ENCODE measurements around the gene TLR9. TPM values are rescaled to one million over a fixed set of nuclear protein-coding genes. Genes with fewer than 3 reads are reported as not detected.

Gene TLR9
- total RNA-seq, 1 experiment from 2014 or later = not detected

DNA sequence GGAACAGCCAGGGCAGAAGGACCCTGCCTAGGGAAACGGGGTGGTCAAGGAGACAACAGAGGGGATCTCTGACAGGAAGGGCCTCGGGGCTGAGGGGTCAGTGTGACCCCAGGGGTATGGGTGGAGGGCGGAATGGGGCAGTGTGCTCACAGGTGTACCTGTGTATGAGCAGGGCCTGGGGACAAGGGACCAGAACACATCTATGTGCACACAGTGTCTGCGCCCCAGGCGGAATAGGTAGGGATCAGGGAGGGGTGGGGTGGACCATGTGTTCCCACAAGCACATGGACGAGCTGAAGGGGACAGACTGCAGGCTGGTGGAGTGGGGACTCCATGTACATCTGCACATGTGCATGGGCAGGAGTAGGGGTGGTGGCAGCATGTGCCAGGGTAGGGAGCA is 5.0 kb upstream of the TLR9 start:
- H3K23me2 ChIP-seq (ENCODE audit: insufficient read length, low read depth, low read length, poor library complexity, severe bottlenecking) = no peaks in the 10 kb centered on the region

More for the DNA sequence above, 5.0 kb upstream of the TLR9 start:
- Histone ChIP-seq H2BK5ac (ENCODE audit: insufficient read length, low read length) (no peak overlapping the region), H3K79me2 (ENCODE audit: insufficient read depth, low read length) (no peaks in the 10 kb centered on the region), H2BK20ac (ENCODE audit: low read depth, low read length, poor library complexity, severe bottlenecking) (no peak overlapping the region), H2BK15ac (ENCODE audit: low read depth, low read length) (no peak overlapping the region), H4K8ac (replicated peaks; ENCODE audit: insufficient read length, low read depth, low read length) (no peak overlapping the region), H3K9ac (ENCODE audit: extremely low read depth, insufficient read length, low read length) (no peak overlapping the region), H2AK5ac (ENCODE audit: insufficient read length, low read length) (no peak overlapping the region), H3K4me2 (ENCODE audit: insufficient read depth, insufficient read length, low read length) (no peak overlapping the region), H2AFZ (ENCODE audit: low read length) (no peak overlapping the region), H2BK120ac (ENCODE audit: low read depth, low read length, poor library complexity, severe bottlenecking) (no peak overlapping the region), H3K79me1 (ENCODE audit: insufficient read depth, low read depth, low read length, poor library complexity, severe bottlenecking) (no peaks in the 10 kb centered on the region), H3K4me1 (ENCODE audit: insufficient read depth, low read length) (no peaks in the 10 kb centered on the region), H4K91ac (ENCODE audit: insufficient read length, low read depth, low read length) (no peak overlapping the region), H4K5ac (ENCODE audit: insufficient read length, low read depth, low read length) (no peak overlapping the region), H3K56ac (ENCODE audit: insufficient read length, low read depth, low read length) (no peak overlapping the region), H3K14ac (ENCODE audit: insufficient read depth, low read length) (no peak overlapping the region), H3K27me3 (ENCODE audit: insufficient read depth, low read length) (no peaks in the 10 kb centered on the region), H3K27ac (ENCODE audit: insufficient read length, low read depth, low read length) (no peak overlapping the region), H3K9me3 (ENCODE audit: control insufficient read depth, low read depth, low read length) (no peaks in the 10 kb centered on the region), H4K20me1 (ENCODE audit: control insufficient read depth, insufficient read depth, insufficient read length) (no peaks in the 10 kb centered on the region), H3T11ph (ENCODE audit: low read length) (no peak overlapping the region), H2BK12ac (ENCODE audit: insufficient read length, low read depth, low read length) (no peak overlapping the region), H3K18ac (ENCODE audit: insufficient read length, low read depth, low read length) (no peak overlapping the region), H3K4ac (ENCODE audit: low read depth, low read length) (no peak overlapping the region), H3K23ac (ENCODE audit: insufficient read length, low read depth, low read length) (no peak overlapping the region)
- Mint-ChIP-seq H3K27ac (no peak overlapping the region; a peak in 1 of 7 replicates), H3K4me1 (peaks cover 0 to 16% of the 10 kb centered on the region in 2 experiments; a peak in 3 of 4 replicates), H3K4me3 (no peak overlapping the region), H3K9me3 (no peaks in the 10 kb centered on the region; a peak in 1 of 5 replicates), H3K36me3 (ENCODE audit: insufficient read depth in 1 of 3, low read depth in 3 of 3) (peaks cover 12 to 34% (median 32%) of the 10 kb centered on the region in 3 experiments), H3K27me3 (ENCODE audit: low read depth) (no peaks in the 10 kb centered on the region; the same call in 1 of the 2 replicates)
- DNase-seq = no peak
- no CpG with 5 or more reads among the region's 6 CpGs for WGBS (ENCODE audit: extremely low coverage, insufficient read length, low lambda C conversion rate)
- TF ChIP-seq, protein P1, sequence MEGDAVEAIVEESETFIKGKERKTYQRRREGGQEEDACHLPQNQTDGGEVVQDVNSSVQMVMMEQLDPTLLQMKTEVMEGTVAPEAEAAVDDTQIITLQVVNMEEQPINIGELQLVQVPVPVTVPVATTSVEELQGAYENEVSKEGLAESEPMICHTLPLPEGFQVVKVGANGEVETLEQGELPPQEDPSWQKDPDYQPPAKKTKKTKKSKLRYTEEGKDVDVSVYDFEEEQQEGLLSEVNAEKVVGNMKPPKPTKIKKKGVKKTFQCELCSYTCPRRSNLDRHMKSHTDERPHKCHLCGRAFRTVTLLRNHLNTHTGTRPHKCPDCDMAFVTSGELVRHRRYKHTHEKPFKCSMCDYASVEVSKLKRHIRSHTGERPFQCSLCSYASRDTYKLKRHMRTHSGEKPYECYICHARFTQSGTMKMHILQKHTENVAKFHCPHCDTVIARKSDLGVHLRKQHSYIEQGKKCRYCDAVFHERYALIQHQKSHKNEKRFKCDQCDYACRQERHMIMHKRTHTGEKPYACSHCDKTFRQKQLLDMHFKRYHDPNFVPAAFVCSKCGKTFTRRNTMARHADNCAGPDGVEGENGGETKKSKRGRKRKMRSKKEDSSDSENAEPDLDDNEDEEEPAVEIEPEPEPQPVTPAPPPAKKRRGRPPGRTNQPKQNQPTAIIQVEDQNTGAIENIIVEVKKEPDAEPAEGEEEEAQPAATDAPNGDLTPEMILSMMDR (conservative IDR thresholded peaks at IDR 0.05) = no peak
